Activated naive CD4-positive, alpha-beta T cell treated with anti-CD3 and anti-CD28 coated beads, Interleukin-2, amount 50 U/mL, for 72 hours (primary cell): ENCODE results near the gene HK3. TPM values are rescaled to one million over a fixed set of nuclear protein-coding genes. Genes with fewer than 3 reads are reported as not detected.

Source experiments
- ATAC-seq, 2 donors: fragments of 150-1000 bp; cut with Tn5 transposase; 2 replicates each; pipeline ENCODE4 v1.10.0; 2021; ENCODE audit warnings: mild to moderate bottlenecking in 2 of 2, moderate library complexity in 2 of 2
- DNase-seq, 2 donors: peaks; one replicate each; pipeline ENCODE4 v3.0.0; 2021 to 2022; ENCODE audit warnings: low spot score in 2 of 2
- H3K27ac Mint-ChIP-seq, 2 donors: one replicate each; pipeline ENCODE4 v1.8.0; 2022; ENCODE audit warnings: mild to moderate bottlenecking in 2 of 2, mixed read lengths in 2 of 2
- H3K36me3 Mint-ChIP-seq, 2 donors: one replicate each; pipeline ENCODE4 v1.8.0; 2022; ENCODE audit warnings: mixed read lengths in 2 of 2
- H3K9me3 Mint-ChIP-seq, 2 donors: one replicate each; pipeline ENCODE4 v1.8.0; 2022; ENCODE audit warnings: mixed read lengths in 2 of 2
- total RNA-seq, 2 donors: library from RNA; stranded (reverse); gene quantifications; one replicate each; pipeline ENCODE4 v1.2.3, GENCODE V29; 2022

The HK3 gene
- total RNA-seq, 2 donors from 2014 or later, result 0.11 to 0.27 TPM

GRCh38 chr5:176833286-176833685, 65.9 kb downstream of the HK3 start:
- no peak for DNase-seq
- no peak for ATAC-seq
- H3K27ac Mint-ChIP-seq, result no peak overlapping the region
- H3K9me3 Mint-ChIP-seq, result peaks cover 5 to 7% of the 10 kb centered on the region in 2 donors
- H3K36me3 Mint-ChIP-seq, result no peaks in the 10 kb centered on the region

GRCh38 chr5:176832162-176832561, 67.0 kb downstream of the HK3 start:
- ATAC-seq (no peak), DNase-seq (no peak)
- Mint-ChIP-seq H3K36me3 (no peaks in the 10 kb centered on the region), H3K27ac (no peak overlapping the region), H3K9me3 (peaks cover 5 to 7% of the 10 kb centered on the region in 2 donors)

- H3K27ac Mint-ChIP-seq, result no peak overlapping the region
- H3K9me3 Mint-ChIP-seq, result peaks cover 5 to 7% of the 10 kb centered on the region in 2 donors
- ATAC-seq (no peak), DNase-seq (no peak)
- H3K36me3 Mint-ChIP-seq, result no peaks in the 10 kb centered on the region
Observed at GRCh38 chr5:176831425-176831824, 67.7 kb downstream of the HK3 start.

- Mint-ChIP-seq H3K9me3 (peaks cover 5 to 7% of the 10 kb centered on the region in 2 donors), H3K27ac (no peak overlapping the region), H3K36me3 (no peaks in the 10 kb centered on the region)
- ATAC-seq (no peak), DNase-seq (no peak)
Observed at GRCh38 chr5:176830995-176831423, 68.1 kb downstream of the HK3 start.

Other genes starting within 250 kb of the HK3 start
- gene UNC5A, start 88.8 kb downstream of the HK3 start, total RNA-seq, result under 1 TPM in 1 of 2 donors, not detected in 1; 0.08 TPM
- gene UIMC1, start 107.4 kb upstream of the HK3 start, total RNA-seq, result 10 to 100 TPM; 38.7 to 41.4 TPM
- gene ZNF346, start 123.3 kb upstream of the HK3 start, total RNA-seq, result 10 to 100 TPM; 20.7 to 24.3 TPM
- gene FGFR4, start 187.6 kb upstream of the HK3 start, total RNA-seq, result 1 to 10 TPM in 1 of 2 donors, under 1 TPM in 1; 0.75 to 2.3 TPM
- 10 to 100 TPM; 62.6 to 80.5 TPM for gene NSD1, start 234.4 kb upstream of the HK3 start, total RNA-seq